Measurements from ENCODE around the gene SLC43A1.

SLC43A1 gene

DNA sequence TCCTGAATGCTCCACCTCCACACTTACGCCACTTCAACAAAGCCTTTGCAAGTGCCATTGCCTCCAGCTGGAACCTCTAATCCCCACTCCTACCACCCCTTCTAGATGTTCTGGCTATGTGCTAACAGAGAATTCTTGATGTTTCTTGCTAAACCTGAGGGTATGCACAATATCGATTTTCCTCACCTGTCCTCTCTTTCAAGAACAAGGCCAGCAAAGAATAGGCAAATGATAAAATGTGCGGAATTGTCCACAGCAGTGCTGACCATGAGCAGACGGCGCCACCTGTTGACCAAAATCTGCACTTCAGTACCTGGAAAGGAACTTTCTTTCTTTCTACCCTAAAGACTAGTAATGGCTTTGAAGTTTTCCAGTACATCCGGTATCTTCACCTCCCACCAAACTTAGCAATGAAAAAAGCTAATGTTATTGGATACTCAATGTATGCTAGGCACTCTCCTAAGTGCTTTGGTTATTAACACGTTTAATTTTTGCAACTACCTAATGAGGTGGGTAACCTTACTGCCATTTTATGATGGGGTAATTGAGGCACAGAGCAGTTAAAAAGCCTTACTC, 11.6 kb upstream of the SLC43A1 start:
- DNase-seq = peak; percentile 52

DNA sequence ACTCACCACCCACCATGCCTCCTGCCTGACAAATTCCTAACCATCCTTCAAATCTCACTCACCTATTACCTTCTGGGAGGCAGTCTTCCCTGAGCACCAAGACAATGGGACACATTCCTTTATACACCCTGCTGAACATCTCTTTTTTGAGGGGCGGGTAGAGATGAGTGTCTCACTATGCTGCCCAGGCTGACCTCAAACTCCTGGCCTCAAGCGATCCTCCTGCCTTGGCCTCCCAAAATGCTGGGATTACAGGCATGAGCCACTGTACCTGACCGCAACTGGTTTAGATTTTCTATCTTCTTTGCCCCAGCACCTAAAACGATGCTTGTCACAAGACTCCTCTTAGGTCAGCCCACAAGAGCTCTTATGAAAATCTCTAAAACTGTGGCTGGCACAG, 7.9 kb upstream of the SLC43A1 start:
- no peak for DNase-seq

DNA sequence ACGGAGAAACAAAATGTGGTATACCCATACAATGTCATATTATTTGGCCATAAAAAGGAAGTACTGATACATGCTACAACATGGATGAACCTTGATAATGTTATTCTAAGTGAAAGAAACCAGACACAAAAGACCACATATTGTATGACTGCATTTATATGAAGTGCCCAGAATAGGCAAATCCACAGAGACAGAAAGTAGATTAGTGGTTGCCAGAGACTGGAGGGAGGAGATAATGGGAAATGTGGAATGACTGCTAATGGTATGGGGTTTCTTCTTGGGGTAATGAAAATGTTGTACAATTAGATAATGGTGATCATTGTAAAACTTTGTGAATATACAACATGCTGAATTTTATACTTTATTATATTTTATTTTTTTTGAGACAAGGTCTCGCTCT, 5.6 kb upstream of the SLC43A1 start:
- no peak for DNase-seq

DNA sequence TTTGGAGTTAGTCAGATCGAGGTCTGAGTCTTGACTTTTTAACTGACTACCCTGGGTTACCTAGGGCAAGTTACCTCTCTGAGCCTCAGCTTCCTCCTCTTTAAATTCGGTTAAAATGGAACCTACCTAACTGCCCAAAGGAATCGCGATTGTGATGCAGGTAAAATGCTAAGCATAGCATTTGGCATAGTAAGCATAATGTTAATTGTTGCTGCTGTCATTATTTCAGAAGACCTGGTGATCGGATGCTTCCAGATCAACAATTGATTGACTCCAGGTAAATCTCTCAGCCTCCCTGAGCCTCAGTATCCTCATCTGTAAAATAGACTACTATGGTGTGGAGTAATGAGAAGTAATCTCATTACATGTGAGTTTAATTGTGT, 550 bp upstream of the SLC43A1 start:
- no peak for DNase-seq

DNA sequence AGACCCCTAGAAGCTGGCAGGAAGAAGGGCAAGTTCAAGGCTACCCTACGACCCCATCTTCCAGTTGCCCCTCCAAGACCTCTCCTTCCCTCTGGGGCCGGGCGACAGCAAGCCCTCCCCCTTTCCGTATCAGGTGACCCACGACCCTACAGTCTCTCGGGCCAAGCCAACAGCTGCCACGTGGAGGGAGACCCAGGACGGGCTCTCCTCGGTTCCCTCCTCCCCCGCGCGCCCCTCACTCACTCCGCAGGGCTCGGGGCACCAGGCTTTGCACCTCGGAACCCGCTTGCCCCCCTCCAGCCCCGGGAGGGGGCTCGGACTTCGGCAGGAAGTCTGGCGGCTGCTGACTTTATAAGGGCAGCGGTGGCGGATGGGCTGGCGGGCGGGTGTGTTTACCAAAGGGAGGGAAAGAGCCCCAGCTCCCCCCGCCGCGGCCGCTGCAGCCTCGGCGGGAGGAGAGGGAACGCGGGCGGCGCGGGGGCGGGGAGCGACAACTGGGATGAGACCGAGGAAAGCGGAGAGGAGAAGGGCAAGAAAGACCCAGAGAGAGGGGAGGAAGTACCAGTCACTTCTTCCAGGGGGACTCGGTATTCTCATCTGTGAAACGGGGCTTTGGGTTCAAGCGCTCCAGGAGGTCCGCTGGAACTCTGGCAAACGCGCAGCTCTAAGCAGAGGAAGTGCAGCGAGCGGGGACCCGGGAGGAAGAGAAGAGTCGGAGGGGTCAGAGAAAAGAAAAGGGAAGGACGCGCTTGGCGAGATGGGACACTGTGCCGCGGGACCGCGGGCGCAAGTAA, 767 bp downstream of the SLC43A1 start:
- DNase-seq = peak; percentile 62

DNA sequence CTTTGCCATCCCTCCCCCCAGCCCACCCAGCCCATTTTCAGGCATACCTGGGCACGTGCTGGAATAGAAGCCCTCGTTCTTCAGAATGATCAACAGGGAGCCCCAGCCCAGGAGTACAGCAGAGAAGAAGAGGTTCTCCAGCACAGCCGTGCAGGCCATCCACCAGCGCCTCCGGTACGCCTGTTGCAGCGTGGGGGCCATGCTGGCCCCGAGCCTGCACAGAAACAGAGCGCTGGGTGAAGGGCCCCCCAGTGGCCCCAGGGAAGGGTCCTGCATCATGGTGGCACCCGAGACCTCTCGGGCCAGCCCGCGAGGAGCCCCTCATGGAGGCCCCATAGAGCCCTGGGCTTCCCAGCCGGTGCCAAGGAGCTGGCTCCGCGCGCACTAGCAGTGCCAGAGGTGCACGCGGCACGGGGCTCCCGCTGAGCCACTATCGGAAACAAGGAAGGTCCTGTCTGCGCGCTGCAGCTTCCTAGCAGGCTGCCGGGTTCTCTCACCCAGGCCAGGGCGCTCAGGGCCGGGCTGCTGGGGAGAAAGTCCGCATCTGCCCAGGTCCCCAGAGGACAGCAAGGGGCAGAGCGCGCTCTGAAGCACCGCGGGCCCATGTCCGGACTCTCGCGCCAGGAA, 1.5 kb downstream of the SLC43A1 start:
- DNase-seq = peak; percentile 56

DNA sequence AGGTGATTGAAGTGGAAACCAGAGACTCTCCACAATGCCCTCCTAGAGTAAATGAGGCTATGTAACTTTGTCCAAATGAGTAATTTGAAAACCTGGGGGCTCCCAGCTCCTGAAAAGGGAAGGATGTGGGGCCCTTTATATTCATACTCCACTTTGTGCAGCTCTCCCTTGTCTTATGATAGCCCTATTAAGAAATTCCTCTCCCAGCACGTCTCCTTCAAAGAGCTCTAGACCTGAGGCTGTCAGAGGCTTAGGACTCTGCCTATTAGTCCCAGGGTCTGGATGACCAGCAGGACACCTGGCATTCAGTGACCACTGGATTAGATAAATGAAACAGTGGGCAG, 2.1 kb downstream of the SLC43A1 start:
- DNase-seq = no peak

DNA sequence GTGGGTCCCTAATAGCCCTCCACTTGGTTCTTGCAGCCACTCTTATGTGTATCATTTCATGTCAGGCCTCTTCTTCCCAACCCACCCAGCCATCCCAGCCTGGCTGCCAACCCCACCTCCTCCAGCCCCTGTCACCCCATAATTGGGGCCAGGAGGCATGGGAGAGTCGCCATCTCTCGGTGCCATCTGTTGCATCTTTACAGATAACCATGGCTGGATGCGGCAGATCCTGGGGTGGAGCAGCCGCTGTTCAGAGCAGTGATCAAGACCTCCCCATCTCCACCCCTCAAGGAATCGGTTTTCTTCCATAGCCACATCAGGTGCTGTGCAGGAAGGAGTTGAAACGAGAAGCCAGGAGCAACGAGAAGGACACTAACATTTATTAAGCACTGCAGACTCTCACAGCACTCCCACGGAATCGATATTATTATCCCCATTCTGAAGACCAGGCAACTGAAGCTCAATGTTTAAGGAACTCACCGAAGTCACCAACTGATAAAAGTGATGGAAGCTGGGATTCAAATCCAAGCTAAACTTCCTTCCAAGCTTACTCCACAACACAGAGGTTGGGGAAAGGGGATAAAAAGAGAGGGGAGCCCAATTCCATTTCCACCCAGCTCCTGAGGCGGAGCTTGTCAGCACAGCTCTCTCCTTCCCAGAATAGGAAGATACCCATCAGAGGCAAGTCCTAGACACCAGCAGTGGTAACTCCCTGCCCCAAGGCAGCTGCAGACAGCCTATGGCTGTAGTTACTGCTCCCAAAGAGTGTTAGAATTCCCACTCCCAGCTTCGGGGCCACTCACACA, 2.7 kb downstream of the SLC43A1 start:
- DNase-seq = no peak

DNA sequence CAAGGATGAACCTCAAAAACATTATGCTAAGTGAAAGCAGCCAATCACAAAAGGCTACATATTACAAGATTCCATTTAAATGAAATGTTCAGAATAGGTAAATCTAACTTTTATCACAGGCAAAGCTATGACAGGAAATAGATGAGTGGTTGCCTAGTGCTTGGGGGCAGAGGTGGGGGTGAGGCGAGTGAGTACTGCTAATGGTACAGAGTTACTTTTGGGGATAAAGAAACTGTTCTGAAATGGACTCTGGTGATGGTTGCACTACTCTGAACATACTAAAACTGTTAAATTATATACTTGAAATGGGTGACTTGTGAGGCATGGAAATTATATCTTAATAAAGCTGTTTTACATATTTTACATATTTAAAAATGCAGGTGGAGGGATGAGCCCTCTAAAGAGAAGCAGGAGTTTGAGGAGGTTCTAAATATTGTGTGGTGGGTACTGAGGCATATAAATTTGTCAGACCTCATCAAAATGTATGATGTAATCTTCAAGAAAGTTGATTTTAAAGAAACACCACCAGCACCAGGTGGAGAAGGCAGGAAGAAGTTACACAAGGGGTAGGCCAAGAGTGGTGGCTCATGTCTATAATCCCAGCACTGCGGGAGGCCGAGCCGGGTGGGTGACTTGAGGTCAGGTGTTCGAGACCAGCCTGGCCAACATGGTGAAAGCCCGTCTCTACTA, 3.6 kb downstream of the SLC43A1 start:
- DNase-seq = no peak

DNA sequence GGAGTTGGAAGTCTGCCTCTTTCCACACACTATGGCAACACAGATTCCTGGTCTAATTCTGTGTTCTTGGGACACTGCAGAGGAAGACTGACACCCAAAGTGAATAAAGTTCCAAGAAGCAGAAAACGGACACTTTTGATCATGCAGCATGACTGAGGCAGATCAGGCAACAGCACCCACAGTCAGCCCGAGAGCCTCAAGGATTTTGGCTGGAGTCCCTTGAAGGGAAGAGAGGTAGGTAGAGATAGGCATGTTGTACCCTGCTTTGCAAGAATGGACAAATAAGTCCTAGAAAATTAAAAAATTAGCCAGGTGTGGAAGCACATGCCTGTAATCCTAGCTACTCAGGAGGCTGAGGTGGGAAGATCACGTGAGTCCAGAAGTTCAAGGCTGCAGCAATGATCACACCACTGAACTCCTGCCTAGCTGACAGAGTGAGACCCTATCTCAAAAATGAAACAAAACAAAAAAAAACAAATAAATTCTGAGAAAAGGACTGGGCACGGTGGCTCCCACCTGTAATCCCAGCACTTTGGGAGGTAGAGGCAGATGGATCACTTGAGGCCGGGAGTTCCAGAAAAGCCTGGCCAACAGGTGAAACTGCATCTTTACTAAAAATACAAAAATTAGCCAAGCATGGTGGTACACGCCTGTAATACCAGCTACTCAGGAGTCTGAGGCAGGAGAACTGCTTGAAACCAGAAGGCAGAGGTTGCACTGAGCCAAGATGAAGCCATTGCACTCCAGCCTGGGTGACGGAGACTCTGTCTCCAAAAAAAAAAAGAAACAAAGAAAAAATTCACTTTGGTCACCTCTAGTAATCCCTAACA, 6.9 kb downstream of the SLC43A1 start:
- DNase-seq = no peak

DNA sequence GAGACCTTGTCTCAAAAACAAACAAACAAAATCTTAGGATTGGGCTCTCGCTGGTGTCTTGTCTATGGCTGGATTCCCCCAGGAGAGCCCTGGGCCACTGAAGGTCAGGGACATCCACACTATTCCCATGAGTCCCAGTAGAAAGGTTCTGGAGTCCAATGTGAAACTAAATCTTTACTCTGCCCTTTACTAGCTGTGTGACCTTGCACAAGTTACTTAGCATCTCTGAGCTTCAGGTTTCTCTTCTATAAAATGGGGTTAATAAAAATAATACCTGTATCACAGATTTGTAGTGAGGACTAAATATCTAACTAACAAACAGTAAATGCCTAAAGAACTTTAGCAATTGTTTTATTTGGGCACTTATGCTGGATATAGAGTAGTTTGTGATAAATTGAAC, 9.0 kb downstream of the SLC43A1 start:
- no peak for DNase-seq

DNA sequence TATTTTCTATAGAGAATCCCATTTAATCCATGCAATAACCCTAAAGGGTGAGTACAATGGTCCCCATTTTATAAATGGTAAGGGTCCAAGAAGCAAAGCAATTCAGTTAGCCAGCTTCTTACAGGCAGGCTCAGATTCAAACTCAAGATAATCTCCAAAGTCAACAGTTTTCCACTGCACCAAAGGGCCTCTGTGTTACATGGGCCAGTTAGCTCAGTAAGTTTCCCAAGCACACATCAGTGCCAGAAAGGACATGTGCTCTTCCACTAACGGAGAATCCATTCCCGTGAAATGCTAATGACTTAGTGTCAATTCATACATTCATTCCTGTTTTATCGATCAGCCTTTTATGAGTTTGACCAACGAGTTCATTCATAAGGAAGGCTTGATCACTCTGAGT, 11.0 kb downstream of the SLC43A1 start:
- DNase-seq = no peak

DNA sequence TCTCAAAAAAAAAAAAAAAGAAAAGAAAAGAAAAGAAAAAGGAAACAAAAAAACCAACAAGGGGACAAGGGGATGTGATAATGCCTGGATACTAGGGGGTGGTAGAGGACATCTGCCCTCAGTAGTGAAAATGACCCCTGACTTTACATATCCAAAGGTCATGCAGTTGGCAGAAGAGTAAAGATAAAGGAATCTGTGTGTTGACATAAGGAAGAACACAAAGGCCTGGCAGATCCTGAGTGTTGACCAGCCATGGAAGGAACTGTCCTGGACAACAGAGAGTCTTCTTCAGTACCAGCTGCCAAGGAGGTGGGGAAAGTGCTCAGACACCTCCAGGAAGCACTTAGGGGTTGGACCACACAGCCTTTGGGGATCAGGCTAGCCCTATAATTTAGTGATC, 12.6 kb downstream of the SLC43A1 start:
- no peak for DNase-seq

DNA sequence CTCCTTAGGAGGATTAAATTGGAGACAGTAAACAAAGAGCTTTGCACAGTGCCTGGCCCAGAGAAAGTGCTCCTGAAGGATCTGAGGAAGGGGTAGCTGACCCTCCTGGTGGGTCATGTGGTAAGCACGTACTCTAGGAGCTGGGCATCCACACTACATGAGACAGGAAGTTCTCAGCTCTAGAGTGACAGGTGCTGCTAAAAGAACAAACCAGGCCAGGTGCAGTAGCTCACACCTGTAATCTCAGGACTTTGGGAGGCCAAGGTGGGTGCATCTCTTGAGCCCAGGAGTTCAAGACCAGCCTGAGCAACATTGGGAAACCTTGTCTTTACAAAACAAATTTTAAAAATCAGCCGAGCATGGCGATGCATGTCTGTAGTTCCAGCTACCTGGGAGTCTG, 13.1 kb downstream of the SLC43A1 start:
- DNase-seq = no peak

DNA sequence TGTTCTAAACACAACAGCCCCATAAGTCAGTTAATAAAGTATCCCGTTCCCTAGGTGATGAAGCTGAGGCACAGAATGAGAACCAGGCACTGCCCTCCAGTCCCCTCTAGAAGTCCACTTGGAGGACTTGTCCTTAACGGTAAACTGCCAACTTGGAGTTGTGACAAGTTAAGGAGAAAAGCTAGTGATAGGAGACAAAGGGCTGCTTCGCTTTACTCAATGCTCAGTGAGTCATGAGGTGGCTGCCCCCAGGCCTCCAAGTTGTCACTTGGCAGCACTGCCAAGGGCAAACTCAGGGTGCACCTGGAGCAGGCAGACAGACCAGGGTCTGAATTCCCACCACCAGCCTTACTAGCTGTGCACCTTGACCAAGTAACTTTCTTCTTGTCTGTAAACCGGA, 13.5 kb downstream of the SLC43A1 start:
- no peak for DNase-seq

DNA sequence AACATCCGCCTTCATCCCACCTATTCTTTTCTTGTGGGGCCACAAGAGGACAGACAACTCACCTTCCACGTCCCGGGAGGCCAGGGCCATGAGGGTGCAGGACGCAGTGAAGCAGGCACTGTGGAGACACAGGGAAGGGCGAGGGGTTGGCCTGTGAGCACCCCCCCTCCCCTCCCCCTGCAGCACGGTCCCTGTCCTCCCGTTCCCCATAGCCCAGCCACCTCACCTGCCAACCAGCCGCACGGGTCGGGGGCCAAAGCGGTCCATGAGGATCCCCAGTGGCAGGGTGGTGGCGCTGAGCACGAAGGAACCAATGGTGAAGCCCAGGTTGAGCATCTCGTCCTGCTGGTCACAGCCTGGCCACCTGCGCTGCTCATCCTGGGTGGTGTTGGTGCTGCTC, 14.6 kb downstream of the SLC43A1 start:
- no peak for DNase-seq

DNA sequence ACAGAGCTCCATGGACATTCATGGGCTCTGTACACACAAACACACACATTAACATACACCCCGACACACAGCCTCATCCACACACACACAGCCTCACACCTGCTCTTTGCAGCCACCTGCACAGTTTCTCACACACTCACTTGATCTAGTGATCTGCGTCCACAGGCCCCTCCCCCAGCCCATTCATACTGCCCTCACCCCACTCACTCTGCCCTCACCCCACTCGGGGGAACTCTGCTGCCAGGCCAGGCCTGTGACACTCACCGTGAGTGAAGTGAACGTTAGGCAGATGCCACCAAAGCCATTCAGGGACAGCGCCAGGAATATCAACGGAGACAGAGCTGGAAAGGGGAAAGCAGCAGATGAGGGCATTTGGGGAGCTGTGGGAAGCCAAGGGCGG, 15.0 kb downstream of the SLC43A1 start:
- no peak for DNase-seq

DNA sequence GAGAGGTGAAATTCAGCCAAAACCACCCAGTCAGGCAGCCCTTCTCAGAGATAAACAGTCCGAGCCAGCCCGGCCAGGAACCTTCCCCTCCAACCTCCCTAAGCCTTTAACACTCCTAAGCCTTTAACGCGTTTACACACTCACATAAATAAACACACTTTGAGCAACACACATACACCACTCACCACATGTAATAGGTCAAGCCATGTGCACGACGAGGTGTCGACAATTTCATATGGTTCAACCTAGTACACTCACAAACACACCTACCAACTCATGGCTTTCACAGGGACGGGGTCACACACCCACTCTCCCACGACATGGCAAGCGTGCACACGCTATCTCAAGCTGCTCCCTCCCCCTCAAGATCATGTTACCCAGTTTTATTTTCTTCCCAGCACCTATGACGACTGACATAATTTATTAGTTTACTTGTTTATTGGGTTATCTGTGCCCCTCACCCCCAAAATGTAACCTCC, 15.5 kb downstream of the SLC43A1 start:
- no peak for DNase-seq

DNA sequence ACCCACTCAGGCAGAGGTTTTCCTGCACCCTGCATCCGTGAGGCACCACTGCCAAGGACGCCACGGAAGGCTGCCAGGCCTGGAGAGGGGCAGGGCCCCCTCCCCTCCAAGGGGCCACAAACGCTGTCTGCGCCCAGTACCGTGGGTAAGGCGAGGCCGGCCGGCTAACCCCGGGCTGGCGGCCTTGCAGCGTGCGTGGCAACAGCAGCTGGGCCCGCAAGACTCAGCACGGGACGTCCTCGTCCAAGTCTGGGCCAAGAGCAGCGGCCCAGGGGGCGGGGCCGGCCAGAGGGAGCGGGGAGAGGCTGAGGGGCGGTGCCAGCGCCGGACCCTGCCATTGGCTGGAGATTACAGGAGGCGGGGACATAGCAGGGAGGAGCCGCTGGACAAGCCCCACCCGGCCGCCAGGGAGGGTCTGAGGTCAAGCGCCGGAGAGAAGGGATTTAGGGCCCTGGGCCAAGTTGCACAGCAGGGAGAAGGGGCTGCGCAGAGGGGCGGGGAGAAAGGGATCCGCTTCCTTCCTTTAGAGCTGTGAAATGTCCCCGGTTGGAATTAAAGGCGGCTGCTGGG, 16.0 kb downstream of the SLC43A1 start:
- DNase-seq = peak; percentile 93

DNA sequence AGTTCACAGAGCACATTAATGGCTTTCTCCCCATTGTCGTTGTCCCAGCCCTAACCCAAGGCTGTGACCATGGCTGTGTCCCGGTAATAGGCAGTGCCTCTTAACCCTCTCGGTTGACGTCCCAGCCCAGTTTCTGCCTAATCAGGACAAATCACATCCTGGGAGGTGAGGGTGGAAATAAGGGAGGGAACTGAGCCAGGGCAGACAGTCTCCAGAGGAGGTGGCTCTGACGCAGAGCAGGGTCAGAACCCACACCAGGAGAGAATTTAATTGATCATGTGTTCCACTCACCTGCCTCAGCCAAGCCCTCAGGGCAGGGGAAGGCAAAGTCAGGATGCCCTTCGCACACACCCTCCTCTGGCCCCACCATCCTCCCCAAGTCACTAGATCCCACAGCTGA, 17.0 kb downstream of the SLC43A1 start:
- no peak for DNase-seq

All from left hindlimb (tissue), 1 donor.